ENCODE data around the gene SIRT2. TPM values are rescaled to one million over a fixed set of nuclear protein-coding genes. Genes with fewer than 3 reads are reported as not detected.

SIRT2 gene
- total RNA-seq, 2 experiments from 2014 or later, result 25.5 to 32.1 TPM

- Histone ChIP-seq H3K4me3 (ENCODE audit: low read depth, low read length, poor library complexity, severe bottlenecking) (no peak overlapping the region), H2AFZ (ENCODE audit: low read length) (no peak overlapping the region), H3K27ac (ENCODE audit: low read depth, low read length, poor library complexity, severe bottlenecking) (no peak overlapping the region), H3K9me3 (ENCODE audit: low read length) (no peaks in the 10 kb centered on the region), H3K36me3 (ENCODE audit: insufficient read depth, low read length) (peaks cover 26% of the 10 kb centered on the region), H3K79me2 (ENCODE audit: insufficient read depth, low read depth, low read length) (no peaks in the 10 kb centered on the region), H3K4me1 (ENCODE audit: insufficient read depth, low read length, poor library complexity, severe bottlenecking) (no peaks in the 10 kb centered on the region), H3K4me2 (ENCODE audit: low read length) (no peak overlapping the region), H3K9me2 (ENCODE audit: insufficient read depth, low read length) (no peaks in the 10 kb centered on the region), H4K20me1 (ENCODE audit: insufficient read depth, low read length) (no peaks in the 10 kb centered on the region)
- BruUV-seq (replicated peaks), result no TSS peak
- no peak for DNase-seq (ENCODE audit: low spot score)
- no peak for TF ChIP-seq CTCF (conservative IDR thresholded peaks at IDR 0.05; ENCODE audit: low read length)
- intact Hi-C loops (cut with micrococcal nuclease; ENCODE audit: unreplicated experiment), result no loop called here
- CTCF ChIA-PET (ENCODE audit: unreplicated experiment), result no interaction called here
- POLR2A ChIA-PET, result no interaction called here
Measured at GRCh38 chr19:38907670-38908069, 8.3 kb upstream of the SIRT2 start.

GRCh38 chr19:38907227-38907626, 7.8 kb upstream of the SIRT2 start:
- Histone ChIP-seq H3K4me3 (ENCODE audit: low read depth, low read length, poor library complexity, severe bottlenecking) (no peak overlapping the region), H3K9me3 (ENCODE audit: low read length) (no peaks in the 10 kb centered on the region), H3K9me2 (ENCODE audit: insufficient read depth, low read length) (no peaks in the 10 kb centered on the region), H3K79me2 (ENCODE audit: insufficient read depth, low read depth, low read length) (no peaks in the 10 kb centered on the region), H3K36me3 (ENCODE audit: insufficient read depth, low read length) (peaks cover 26% of the 10 kb centered on the region), H4K20me1 (ENCODE audit: insufficient read depth, low read length) (no peaks in the 10 kb centered on the region), H3K27ac (ENCODE audit: low read depth, low read length, poor library complexity, severe bottlenecking) (no peak overlapping the region), H3K4me2 (ENCODE audit: low read length) (no peak overlapping the region), H2AFZ (ENCODE audit: low read length) (no peak overlapping the region), H3K4me1 (ENCODE audit: insufficient read depth, low read length, poor library complexity, severe bottlenecking) (no peaks in the 10 kb centered on the region)
- intact Hi-C loops (cut with micrococcal nuclease; ENCODE audit: unreplicated experiment), result no loop called here
- CTCF ChIA-PET (ENCODE audit: unreplicated experiment), result no interaction called here
- DNase-seq (ENCODE audit: low spot score), result no peak
- POLR2A ChIA-PET, result no interaction called here
- no peak for TF ChIP-seq CTCF (conservative IDR thresholded peaks at IDR 0.05; ENCODE audit: low read length)
- TF ChIP-seq EZH2phosphoT487 (IDR thresholded peaks at IDR 0.05; ENCODE audit: borderline replicate concordance, low read depth, low read length), result no peak
- no TSS peak for BruUV-seq (replicated peaks)

GRCh38 chr19:38905620-38906019, 6.2 kb upstream of the SIRT2 start:
- no TSS peak for BruUV-seq (replicated peaks)
- Histone ChIP-seq H3K9me3 (ENCODE audit: low read length) (peaks cover 4% of the 10 kb centered on the region; the same call in 1 of the 2 replicates), H4K20me1 (ENCODE audit: insufficient read depth, low read length) (no peaks in the 10 kb centered on the region), H3K9me2 (ENCODE audit: insufficient read depth, low read length) (no peaks in the 10 kb centered on the region), H2AFZ (ENCODE audit: low read length) (no peak overlapping the region), H3K4me1 (ENCODE audit: insufficient read depth, low read length, poor library complexity, severe bottlenecking) (peaks cover 4% of the 10 kb centered on the region), H3K27ac (ENCODE audit: low read depth, low read length, poor library complexity, severe bottlenecking) (no peak overlapping the region), H3K4me3 (ENCODE audit: low read depth, low read length, poor library complexity, severe bottlenecking) (no peak overlapping the region), H3K4me2 (ENCODE audit: low read length) (no peak overlapping the region), H3K36me3 (ENCODE audit: insufficient read depth, low read length) (peaks cover 29% of the 10 kb centered on the region), H3K79me2 (ENCODE audit: insufficient read depth, low read depth, low read length) (peaks cover 12% of the 10 kb centered on the region)
- POLR2A ChIA-PET, result no interaction called here
- intact Hi-C loops (cut with micrococcal nuclease; ENCODE audit: unreplicated experiment), result no loop called here
- CTCF ChIA-PET (ENCODE audit: unreplicated experiment), result interaction anchor here (0.6 kb wide), 1 partner anchor 399 kb away, joined by 3 read pairs; no protein-coding TSS in a partner anchor
- DNase-seq (ENCODE audit: low spot score), result no peak
- TF ChIP-seq EZH2phosphoT487 (IDR thresholded peaks at IDR 0.05; ENCODE audit: borderline replicate concordance, low read depth, low read length) (no peak), CTCF (conservative IDR thresholded peaks at IDR 0.05; ENCODE audit: low read length) (no peak)
